A549 (cell line): ENCODE results near the gene SIGLEC1.

ENCODE experiments used
- JUNB ChIP-seq: fragments of >200 bp; sonication (Bioruptor Twin); formaldehyde crosslinking; IDR thresholded peaks from 2 replicates; pipeline ENCODE4 v1.6.1; 2016
- NR3C1 ChIP-seq: fragments of >200 bp; sonication (Bioruptor Twin); formaldehyde crosslinking; IDR thresholded peaks from 3 replicates; pipeline ENCODE4 v1.6.1; 2017
- POLR2A ChIP-seq: IDR thresholded peaks from 2 replicates; pipeline ENCODE4 v1.6.1; 2012; ENCODE audit warnings: mild to moderate bottlenecking, low read length
- POLR2AphosphoS2 ChIP-seq: conservative IDR thresholded peaks from 2 replicates; pipeline ENCODE4 v1.6.1; 2012; ENCODE audit warnings: low read length, improper control_type of control experiment, inconsistent platforms
- RAD21 ChIP-seq, 2 experiments: fragments of >200 bp in 1 of 2; sonication (Bioruptor Twin) in 1 of 2; formaldehyde crosslinking in 1 of 2; IDR thresholded peaks in 1 of 2; conservative IDR thresholded peaks in 1 of 2; 2 replicates in 1 of 2; 3 replicates in 1 of 2; pipeline ENCODE4 v1.6.1; 2012 to 2018; ENCODE audit warnings: inconsistent platforms in 1 of 2
- TF ChIP-seq, protein P1 (sequence below): IDR thresholded peaks from 2 replicates; pipeline ENCODE4 v1.6.1; 2012
- TF ChIP-seq, protein P2 (sequence below): fragments of >200 bp; sonication (Bioruptor Twin); formaldehyde crosslinking; IDR thresholded peaks from 3 replicates; pipeline ENCODE4 v1.5.1; 2016
- TF ChIP-seq, protein P3 (sequence below): IDR thresholded peaks from 2 replicates; pipeline ENCODE4 v1.6.1; 2012; ENCODE audit warnings: low read depth, borderline replicate concordance
- TF ChIP-seq, protein P4 (sequence below): fragments of 200-600 bp; sonication (generic); IDR thresholded peaks from 2 replicates; pipeline ENCODE4 v1.6.1; 2016; ENCODE audit warnings: antibody characterized with exemption, mild to moderate bottlenecking, moderate library complexity

DNA sequence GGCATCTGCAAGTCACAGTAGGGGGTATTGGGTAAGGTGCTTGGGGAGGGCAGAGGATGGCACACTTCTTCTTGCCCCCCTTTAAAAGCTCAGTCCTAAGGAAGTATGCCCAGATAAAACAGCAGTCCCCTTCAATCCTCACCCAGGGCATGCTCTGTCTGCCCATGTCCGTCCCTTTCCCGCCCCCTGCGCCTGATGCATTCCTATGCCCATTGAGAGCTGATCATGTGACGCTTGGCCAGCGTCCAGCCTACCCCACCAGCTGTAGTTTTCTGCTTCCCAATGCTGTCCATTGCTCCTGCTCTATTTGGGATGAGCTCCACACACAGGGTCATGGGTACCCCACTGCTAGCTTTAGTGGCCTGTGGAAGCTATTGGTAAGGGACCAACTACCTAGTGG is 8.3 kb downstream of the SIGLEC1 start:
- TF ChIP-seq, protein P1, sequence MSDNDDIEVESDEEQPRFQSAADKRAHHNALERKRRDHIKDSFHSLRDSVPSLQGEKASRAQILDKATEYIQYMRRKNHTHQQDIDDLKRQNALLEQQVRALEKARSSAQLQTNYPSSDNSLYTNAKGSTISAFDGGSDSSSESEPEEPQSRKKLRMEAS: no peak
- no peak for TF ChIP-seq RAD21 (conservative IDR thresholded peaks at IDR 0.05 in 1 of 2, IDR thresholded peaks at IDR 0.05 in 1 of 2)
- no peak for TF ChIP-seq POLR2AphosphoS2
- TF ChIP-seq, protein P2, sequence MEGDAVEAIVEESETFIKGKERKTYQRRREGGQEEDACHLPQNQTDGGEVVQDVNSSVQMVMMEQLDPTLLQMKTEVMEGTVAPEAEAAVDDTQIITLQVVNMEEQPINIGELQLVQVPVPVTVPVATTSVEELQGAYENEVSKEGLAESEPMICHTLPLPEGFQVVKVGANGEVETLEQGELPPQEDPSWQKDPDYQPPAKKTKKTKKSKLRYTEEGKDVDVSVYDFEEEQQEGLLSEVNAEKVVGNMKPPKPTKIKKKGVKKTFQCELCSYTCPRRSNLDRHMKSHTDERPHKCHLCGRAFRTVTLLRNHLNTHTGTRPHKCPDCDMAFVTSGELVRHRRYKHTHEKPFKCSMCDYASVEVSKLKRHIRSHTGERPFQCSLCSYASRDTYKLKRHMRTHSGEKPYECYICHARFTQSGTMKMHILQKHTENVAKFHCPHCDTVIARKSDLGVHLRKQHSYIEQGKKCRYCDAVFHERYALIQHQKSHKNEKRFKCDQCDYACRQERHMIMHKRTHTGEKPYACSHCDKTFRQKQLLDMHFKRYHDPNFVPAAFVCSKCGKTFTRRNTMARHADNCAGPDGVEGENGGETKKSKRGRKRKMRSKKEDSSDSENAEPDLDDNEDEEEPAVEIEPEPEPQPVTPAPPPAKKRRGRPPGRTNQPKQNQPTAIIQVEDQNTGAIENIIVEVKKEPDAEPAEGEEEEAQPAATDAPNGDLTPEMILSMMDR: no peak
- no peak for TF ChIP-seq JUNB
- TF ChIP-seq, protein P3, sequence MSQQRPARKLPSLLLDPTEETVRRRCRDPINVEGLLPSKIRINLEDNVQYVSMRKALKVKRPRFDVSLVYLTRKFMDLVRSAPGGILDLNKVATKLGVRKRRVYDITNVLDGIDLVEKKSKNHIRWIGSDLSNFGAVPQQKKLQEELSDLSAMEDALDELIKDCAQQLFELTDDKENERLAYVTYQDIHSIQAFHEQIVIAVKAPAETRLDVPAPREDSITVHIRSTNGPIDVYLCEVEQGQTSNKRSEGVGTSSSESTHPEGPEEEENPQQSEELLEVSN: no peak
- TF ChIP-seq, protein P4, sequence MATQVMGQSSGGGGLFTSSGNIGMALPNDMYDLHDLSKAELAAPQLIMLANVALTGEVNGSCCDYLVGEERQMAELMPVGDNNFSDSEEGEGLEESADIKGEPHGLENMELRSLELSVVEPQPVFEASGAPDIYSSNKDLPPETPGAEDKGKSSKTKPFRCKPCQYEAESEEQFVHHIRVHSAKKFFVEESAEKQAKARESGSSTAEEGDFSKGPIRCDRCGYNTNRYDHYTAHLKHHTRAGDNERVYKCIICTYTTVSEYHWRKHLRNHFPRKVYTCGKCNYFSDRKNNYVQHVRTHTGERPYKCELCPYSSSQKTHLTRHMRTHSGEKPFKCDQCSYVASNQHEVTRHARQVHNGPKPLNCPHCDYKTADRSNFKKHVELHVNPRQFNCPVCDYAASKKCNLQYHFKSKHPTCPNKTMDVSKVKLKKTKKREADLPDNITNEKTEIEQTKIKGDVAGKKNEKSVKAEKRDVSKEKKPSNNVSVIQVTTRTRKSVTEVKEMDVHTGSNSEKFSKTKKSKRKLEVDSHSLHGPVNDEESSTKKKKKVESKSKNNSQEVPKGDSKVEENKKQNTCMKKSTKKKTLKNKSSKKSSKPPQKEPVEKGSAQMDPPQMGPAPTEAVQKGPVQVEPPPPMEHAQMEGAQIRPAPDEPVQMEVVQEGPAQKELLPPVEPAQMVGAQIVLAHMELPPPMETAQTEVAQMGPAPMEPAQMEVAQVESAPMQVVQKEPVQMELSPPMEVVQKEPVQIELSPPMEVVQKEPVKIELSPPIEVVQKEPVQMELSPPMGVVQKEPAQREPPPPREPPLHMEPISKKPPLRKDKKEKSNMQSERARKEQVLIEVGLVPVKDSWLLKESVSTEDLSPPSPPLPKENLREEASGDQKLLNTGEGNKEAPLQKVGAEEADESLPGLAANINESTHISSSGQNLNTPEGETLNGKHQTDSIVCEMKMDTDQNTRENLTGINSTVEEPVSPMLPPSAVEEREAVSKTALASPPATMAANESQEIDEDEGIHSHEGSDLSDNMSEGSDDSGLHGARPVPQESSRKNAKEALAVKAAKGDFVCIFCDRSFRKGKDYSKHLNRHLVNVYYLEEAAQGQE: no peak
- no peak for TF ChIP-seq NR3C1
- no peak for TF ChIP-seq POLR2A
